Fibroblast of lung (primary cell): ENCODE results near the gene ESPNL. TPM values are rescaled to one million over a fixed set of nuclear protein-coding genes. Genes with fewer than 3 reads are reported as not detected.

Source experiments
- DNase-seq, 2 donors: peaks; one replicate each; pipeline versions ENCODE4 v3.0.0 to v3.0.0-alpha.2; 2010; ENCODE audit warnings: low read depth in 2 of 2
- H2AFZ ChIP-seq: 2 replicates; pipeline ENCODE4 v1.5.1; 2012; ENCODE audit warnings: low read length, control low read depth, inconsistent platforms
- H3K27ac ChIP-seq: 2 replicates; pipeline ENCODE4 v1.5.1; 2011; ENCODE audit warnings: low read length, control low read depth; ENCODE audit not compliant: insufficient read depth
- H3K27me3 ChIP-seq: 2 replicates; pipeline ENCODE4 v1.5.1; 2011; ENCODE audit warnings: mild to moderate bottlenecking, low read length; ENCODE audit not compliant: control insufficient read depth, insufficient read depth
- H3K36me3 ChIP-seq: 2 replicates; pipeline ENCODE4 v1.5.1; 2011; ENCODE audit warnings: low read length; ENCODE audit not compliant: control insufficient read depth, insufficient read depth
- H3K4me1 ChIP-seq: 2 replicates; pipeline ENCODE4 v1.5.1; 2011; ENCODE audit warnings: low read length; ENCODE audit not compliant: control insufficient read depth, insufficient read depth; ENCODE audit errors: extremely low read depth
- H3K4me2 ChIP-seq: 2 replicates; pipeline ENCODE4 v1.5.1; 2011; ENCODE audit warnings: low read length, control low read depth; ENCODE audit not compliant: insufficient read depth; ENCODE audit errors: extremely low read depth
- H3K4me3 ChIP-seq, 4 experiments: fragments of 200-600 bp in 1 of 4; sonication (generic) in 1 of 4; replicated peaks in 1 of 4; 2 replicates each; pipeline ENCODE4 v1.5.1; 2011 to 2016; ENCODE audit warnings: low read length in 4 of 4, low read depth in 3 of 4, mild to moderate bottlenecking in 3 of 4, control low read depth in 2 of 4, inconsistent platforms in 1 of 4, mixed read lengths in 1 of 4; ENCODE audit not compliant: insufficient read depth in 1 of 4; ENCODE audit errors: control extremely low read depth in 1 of 4
- H3K79me2 ChIP-seq: 2 replicates; pipeline ENCODE4 v1.5.1; 2012; ENCODE audit warnings: mild to moderate bottlenecking, low read length, inconsistent platforms; ENCODE audit not compliant: control insufficient read depth, insufficient read depth
- H3K9ac ChIP-seq: 2 replicates; pipeline ENCODE4 v1.5.1; 2011; ENCODE audit warnings: mild to moderate bottlenecking, low read length, control low read depth; ENCODE audit not compliant: insufficient read depth
- H3K9me3 ChIP-seq: 2 replicates; pipeline ENCODE4 v1.5.1; 2012; ENCODE audit warnings: low read depth, low read length; ENCODE audit not compliant: control insufficient read depth, insufficient read depth
- H4K20me1 ChIP-seq: 2 replicates; pipeline ENCODE4 v1.5.1; 2011; ENCODE audit warnings: low read length; ENCODE audit not compliant: control insufficient read depth, insufficient read depth; ENCODE audit errors: extremely low read depth
- CTCF ChIP-seq, 2 donors: IDR thresholded peaks in 1 of 2; conservative IDR thresholded peaks in 1 of 2; 1 replicate in 1 of 2; 2 replicates in 1 of 2; pipeline ENCODE4 v1.5.1; 2011 to 2012; ENCODE audit warnings: low read length in 2 of 2, control low read depth in 1 of 2, inconsistent platforms in 1 of 2, low read depth in 1 of 2, mild to moderate bottlenecking in 1 of 2
- EZH2 ChIP-seq: IDR thresholded peaks from 2 replicates; pipeline ENCODE4 v1.5.1; 2012; ENCODE audit warnings: low read length, control low read depth, mild to moderate bottlenecking; ENCODE audit errors: missing control alignments
- polyA plus RNA-seq, 2 donors: library from polyadenylated mRNA; depleted of rRNA in 1 of 2; stranded (reverse) in 1 of 2; unstranded in 1 of 2; fragments of >200 nt; gene quantifications; 2 replicates each; pipeline ENCODE4 v1.2.1, GENCODE V29; 2011 to 2012; ENCODE audit warnings: missing spikeins in 1 of 2
- total RNA-seq: library from RNA; depleted of rRNA; stranded (reverse); fragments of >200 nt; gene quantifications from 2 replicates; pipeline ENCODE4 v1.2.1, GENCODE V29; 2014

Gene ESPNL
- total and polyA plus RNA-seq, 2 donors (not counting 1 experiment from before 2014, with no cell fraction given) = 0.79 to 2.8 TPM

DNA sequence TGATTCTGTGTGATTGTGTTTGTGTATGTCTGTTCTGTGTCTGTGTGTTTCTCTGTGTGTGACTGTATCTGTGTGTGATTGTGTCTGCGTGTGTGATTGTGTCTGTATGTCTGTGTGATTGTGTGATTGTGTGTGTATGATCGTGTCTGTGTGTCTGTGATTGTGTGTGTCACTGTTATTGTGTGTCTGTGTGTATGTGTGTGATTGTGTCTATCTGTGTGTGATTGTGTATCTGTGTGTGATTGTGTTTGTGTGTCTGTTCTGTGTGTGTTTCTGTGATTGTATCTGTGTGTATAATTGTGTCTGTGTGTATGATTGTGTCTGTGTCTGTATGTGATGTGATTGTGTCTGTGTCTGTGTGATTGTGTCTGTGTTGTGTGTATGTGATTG lies 26.6 kb downstream of the ESPNL start:
- no peaks in the 10 kb centered on the region for H3K9me3 ChIP-seq
- H2AFZ ChIP-seq = peak overlapping the region; percentile 96
- peak overlapping the region; percentile 23 for H3K9ac ChIP-seq
- H3K27me3 ChIP-seq = no peaks in the 10 kb centered on the region
- no peaks in the 10 kb centered on the region for H3K79me2 ChIP-seq
- no peak for TF ChIP-seq CTCF (conservative IDR thresholded peaks at IDR 0.05 in 1 of 2, IDR thresholded peaks at IDR 0.05 in 1 of 2; ENCODE audit: low read depth in 1 of 2, low read length in 2 of 2)
- no peak for TF ChIP-seq EZH2
- H3K4me3 ChIP-seq = no peak overlapping the region
- no peaks in the 10 kb centered on the region for H4K20me1 ChIP-seq
- H3K36me3 ChIP-seq = no peaks in the 10 kb centered on the region
- H3K4me1 ChIP-seq = peaks cover 4% of the 10 kb centered on the region
- H3K4me2 ChIP-seq = peak overlapping the region; percentile 48
- H3K27ac ChIP-seq = no peak overlapping the region
- no peak for DNase-seq

DNA sequence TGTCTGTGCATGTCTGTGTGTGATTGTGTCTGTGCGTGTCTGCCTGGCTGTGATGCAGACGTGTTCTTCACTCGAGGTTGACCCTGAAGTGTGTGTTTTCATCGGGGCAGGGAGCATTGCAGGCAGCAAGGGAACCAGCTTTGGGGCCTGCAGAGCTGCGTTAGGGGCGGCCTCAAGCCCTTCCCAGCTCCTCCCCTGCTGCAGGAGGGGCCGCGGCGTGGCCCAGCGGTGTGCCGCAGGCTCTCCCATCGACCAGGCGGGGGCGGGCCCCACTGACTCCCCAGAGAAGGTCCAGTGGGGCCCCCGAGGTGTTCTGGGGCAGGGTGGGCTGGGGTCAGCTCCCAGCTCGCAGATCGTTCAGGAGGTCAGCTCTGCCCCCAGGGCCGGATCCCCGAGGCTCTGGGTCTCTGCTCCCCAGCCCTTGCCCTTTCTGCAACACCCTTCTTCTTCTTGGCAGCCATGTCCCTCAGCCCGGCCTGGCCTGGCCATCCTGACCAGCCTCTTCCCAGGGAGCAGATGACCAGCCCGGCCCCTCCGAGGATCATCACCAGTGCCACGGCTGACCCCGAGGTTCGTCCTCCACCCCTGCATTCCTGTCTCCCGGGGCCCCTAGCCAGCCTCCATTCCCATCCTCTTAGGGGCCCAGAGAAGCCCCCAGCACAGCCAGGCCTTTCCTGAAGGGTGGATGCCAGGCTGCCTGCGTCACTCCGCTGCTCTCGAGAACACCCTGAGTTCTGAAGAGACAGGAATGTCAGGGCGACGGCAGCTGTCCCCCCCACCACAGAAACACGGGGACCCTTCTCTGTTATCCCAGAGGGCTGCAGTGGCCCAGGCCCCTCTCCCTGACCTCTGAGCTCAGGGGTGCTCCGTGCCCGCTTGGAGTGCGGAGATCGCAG lies 27.3 kb downstream of the ESPNL start:
- peak overlapping the region; percentile 13 for H3K9ac ChIP-seq
- H3K27me3 ChIP-seq = no peaks in the 10 kb centered on the region

More for the DNA sequence above, 27.3 kb downstream of the ESPNL start:
- TF ChIP-seq EZH2 = no peak
- peak in 1 of 2 donors; percentile 23 for TF ChIP-seq CTCF (conservative IDR thresholded peaks at IDR 0.05 in 1 of 2, IDR thresholded peaks at IDR 0.05 in 1 of 2; ENCODE audit: low read depth in 1 of 2, low read length in 2 of 2)
- Histone ChIP-seq H3K9me3 (no peaks in the 10 kb centered on the region), H4K20me1 (no peaks in the 10 kb centered on the region), H3K4me1 (peaks cover 4% of the 10 kb centered on the region), H3K27ac (no peak overlapping the region), H3K4me2 (peak overlapping the region; percentile 48), H3K79me2 (no peaks in the 10 kb centered on the region), H3K4me3 (peak overlapping the region in 2 of 4 experiments; percentile 7 to 39), H2AFZ (peak overlapping the region; percentile 96), H3K36me3 (no peaks in the 10 kb centered on the region)
- peak; percentile 22 to 81 for DNase-seq
